Inflammatory macrophage treated with lipopolysaccharide for 4 hours (primary cell): ENCODE data around the gene NPC1.
"Not testable (repeated sequence)": the region's sequence is repeated elsewhere in the genome, so short reads cannot be mapped to it uniquely, and the experiment has no call there.

Source experiments
- DNase-seq: peaks from one replicate; pipeline ENCODE4 v3.0.0-alpha.2; 2020

The NPC1 gene

DNA sequence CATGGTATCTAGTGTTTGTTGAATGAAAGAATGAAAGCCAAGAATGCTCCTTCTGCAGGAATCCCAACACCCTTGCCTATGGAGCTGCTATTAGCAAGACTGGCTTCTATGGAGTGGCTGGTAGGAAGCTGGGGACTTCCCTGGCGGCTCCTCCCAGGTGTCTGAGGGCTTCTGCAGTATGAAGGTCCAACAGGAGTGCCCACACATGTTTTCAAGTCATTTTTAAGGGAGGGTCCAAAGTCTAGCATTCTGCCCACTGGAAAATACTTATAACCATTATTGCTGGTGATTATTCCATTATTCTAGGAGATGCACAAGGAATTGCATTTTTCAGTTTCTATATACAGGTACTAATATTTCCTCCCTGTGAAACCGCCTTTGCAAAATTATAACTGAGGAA lies 21.9 kb upstream of the NPC1 start:
- DNase-seq: no peak

DNA sequence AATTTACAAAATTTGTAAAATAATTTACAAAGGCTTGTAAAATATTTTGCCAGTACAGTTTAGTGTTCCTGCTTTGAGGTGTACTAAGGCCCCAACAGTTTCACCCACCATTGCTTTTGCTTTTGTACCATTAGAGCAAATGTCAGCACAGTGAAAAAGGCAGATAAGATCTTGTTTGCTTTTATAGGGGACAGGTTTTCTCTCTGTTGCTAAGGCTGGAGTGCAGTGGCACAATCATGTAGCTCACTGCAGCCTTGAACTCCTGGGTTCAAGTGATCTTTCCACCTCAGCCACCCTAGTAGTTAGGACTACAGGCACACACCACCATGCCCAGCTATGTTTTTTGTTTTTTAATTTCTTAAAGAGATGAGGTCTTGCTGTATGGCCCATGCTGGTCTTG lies 19.6 kb upstream of the NPC1 start:
- DNase-seq: no peak

DNA sequence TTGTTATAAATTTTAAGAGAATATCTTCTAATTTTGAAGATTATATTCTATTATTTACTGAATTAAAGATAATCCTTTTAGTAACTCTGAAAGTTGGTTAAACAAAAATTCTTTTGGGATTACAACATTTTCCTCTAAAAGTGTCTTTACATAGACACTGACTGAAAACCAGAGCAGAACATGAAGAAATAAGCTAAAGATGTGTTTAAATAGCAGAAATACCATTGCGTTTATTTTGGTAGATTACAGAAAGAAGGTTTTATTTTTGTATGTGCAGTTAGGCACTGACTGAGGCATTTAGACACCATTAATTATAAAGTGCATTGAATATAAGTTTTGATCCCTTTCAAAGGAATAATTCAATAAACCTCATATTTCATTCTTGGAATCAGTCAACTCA lies 13.5 kb upstream of the NPC1 start:
- no peak for DNase-seq

DNA sequence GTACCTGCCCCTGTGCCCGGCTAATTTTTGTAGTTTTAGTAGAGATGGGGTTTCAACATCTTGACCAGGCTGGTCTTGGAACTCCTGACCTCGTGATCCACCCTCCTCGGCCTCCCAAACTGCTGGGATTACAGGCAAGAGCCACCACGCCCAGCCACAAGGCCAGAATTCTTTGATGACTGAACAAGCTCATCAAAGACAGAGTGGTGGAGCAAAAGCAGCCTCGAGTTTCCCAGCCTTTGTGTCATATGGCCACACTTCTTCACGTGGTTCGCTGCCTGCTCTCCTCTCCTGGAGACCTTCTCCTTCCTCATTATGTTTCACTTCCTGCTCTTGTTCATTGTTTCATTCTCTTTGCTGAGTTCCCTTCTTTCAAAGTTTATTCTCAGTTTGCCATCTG lies 9.9 kb upstream of the NPC1 start:
- peak; percentile 97 for DNase-seq

DNA sequence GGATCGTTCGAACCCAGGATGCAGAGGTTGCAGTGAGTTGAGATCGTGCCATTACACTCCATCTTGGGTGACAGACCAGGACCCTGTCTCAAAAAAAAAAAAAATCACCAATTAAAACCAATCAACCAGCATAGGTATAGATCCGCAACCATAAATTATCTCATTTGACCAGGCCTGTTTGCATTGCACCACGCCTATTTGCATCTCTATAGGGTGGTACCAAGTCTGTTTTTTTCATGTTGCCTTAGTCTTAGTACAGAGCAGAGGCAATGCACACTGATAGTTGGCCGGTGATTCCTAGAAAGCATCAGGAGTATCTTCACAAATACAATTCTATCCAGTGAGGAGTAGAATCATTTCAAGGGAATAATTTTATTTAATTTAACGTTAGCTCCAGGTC lies 9.3 kb upstream of the NPC1 start:
- DNase-seq: no peak

DNA sequence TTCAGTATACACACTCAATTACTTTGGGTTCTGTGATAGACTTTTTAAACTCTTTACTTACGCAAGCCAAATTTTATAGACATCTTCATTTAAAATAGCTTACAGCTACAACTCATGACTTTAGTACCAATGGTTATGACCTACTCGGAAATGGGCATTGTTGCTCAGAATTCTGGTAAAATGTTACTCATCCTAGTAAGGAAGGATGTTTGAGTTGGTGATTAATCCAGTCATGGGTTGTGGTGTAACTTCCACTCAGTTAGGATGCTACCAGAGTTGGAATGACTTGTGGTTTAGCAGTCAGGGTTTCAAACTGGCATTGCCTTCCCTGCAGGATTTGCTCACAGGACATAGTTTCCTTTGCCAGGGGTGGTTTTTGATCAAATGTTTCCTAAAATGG lies 7.4 kb upstream of the NPC1 start:
- DNase-seq: peak; percentile 98

DNA sequence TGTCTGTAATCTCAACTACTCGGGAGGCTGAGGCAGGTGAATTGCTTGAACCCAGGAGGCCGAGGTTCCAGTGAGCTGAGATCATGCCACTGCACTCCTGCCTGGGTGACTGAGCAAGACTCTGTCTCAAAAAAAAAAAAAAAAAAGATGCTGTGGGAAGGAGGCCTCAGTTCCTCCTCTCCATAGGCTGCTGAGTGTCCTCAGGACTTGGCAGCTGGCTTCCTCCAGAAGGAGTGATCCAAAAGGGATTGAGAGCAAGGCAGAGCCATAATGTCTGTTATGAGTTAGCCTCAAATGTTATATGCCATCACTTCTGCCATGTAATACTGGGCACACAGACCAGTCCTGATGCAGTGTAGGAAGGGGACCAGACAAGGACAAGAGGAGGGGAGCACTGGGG lies 6.6 kb upstream of the NPC1 start:
- DNase-seq: peak; percentile 45

DNA sequence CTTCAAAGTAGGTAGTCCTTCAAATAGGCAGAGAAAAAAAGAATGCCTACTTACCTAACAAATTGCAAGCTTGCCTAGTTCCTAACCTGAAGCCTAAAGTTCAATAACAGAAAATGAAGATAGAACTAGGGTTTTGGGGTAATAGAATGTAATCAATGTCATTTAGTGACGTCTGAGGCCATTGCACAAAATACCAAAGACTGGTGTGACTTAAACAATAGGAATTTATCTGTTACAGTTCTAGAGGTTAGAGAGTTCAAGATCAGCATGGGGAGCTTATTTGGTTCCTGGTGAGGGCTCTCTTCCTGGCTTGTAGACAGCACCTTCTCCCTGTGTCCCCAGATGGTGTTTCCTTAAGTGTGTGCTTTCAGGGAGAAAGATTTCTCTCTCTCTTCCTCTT lies 4.7 kb upstream of the NPC1 start:
- no peak for DNase-seq

DNA sequence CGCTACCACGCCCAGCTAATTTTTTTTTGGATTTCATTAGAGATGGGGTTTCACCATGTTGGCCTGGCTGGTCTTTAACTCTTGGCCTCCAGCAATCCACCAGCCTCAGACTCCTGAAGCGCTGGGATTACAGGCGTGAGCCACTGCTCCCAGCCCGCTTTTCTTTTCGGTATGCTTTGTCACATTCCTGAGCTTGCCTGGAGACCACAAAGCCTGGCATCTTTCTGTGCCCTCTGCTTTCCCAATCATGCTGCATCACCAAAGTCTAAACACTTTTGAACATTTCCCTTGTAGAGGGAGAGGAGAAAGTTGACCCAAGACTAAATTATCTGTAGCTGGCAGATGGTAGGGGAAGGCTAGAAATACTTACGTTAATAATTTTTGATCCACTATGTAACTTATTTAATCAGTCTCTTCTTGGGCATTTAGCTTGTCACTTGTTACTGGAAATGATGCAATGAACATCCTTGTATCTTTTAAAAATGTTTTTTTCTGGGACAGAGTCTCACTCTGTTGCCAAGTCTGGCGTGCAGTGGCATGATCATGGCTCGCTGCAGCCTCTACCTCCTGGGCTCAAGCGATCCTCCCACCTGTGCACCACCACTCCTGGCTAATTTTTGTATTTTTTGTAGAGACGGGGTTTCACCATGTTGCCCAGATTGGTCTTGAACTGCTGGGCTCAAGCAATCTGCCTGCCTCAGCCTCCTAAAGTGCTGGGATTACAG lies 2.7 kb upstream of the NPC1 start:
- DNase-seq: no peak

DNA sequence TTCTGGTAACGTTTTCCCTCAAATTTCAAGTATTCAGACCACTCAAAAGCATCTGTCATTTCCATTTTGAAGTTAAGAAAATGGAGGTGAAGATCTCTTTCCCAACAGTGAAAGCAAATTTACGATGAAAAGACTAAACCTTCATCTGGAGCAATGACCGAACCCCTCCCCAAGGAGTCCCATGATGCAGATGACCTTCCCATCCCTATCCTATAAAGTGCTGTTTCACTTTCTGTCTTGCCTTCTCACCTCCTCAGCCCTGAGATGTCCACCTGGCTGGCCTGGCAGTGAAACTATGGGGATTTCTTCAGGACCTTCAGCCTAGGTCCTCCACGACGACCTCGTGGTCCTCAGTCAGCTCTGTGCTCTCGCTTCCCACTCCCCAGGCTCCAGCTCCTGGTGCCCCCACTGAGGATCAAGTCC lies 925 bp upstream of the NPC1 start:
- peak; percentile 50 for DNase-seq

DNA sequence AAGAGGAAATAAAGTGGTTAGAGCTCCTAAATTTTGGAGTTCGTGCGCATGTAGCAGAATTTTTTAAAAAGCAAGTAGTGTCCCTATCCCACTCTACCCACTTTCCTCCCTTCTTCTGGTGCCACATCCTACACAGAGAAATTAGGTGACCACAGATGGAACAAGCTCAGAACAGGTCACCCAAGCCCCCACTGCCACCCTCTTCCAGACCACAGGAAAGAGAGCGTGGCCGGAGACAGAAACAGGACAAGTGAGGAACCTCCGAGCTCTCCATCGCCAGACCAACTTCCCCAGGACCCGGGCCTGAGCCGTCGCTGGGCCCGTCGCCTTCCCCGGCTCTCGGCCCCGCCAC lies 433 bp downstream of the NPC1 start:
- no peak for DNase-seq

DNA sequence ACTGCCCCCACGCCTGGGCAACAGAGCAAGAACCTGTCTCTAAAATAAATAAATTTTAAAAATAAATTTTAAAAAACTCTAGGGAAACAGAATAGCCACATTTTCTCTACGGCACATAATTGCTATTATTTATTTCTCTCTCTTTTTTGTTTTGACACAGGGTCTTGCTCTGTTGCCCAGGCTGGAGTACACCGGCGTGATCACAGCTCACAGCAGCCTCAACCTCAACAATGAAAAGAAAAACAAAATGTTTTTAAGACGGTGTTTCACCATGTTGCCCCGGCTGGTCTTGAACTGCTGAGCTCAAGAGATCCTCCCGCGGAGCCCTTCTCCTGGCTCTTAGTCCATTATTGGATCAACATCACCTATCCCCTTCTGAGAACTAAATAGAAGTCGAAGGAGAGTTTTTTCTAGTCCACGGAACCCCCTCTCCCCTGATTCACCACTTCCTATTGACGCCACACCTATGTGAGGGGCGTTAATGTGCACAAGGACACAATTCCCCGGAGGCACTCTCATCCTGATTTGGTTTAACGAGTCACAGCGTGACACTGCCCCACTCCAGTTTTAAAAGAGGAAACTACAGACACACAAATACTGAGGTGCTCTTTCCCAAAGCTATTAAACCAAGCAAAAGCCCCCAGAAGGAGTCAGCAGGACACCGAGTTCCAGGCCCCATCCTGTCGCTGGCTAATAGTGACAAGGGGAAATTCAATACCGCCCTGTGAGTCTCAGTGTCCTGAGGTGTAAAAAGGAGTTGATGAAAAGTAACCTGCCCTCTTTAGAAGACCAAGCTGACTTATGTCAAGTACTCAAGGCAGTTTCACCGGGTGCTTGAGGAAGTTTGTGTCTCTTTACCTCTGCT lies 1.1 kb downstream of the NPC1 start:
- peak; percentile 79 for DNase-seq

DNA sequence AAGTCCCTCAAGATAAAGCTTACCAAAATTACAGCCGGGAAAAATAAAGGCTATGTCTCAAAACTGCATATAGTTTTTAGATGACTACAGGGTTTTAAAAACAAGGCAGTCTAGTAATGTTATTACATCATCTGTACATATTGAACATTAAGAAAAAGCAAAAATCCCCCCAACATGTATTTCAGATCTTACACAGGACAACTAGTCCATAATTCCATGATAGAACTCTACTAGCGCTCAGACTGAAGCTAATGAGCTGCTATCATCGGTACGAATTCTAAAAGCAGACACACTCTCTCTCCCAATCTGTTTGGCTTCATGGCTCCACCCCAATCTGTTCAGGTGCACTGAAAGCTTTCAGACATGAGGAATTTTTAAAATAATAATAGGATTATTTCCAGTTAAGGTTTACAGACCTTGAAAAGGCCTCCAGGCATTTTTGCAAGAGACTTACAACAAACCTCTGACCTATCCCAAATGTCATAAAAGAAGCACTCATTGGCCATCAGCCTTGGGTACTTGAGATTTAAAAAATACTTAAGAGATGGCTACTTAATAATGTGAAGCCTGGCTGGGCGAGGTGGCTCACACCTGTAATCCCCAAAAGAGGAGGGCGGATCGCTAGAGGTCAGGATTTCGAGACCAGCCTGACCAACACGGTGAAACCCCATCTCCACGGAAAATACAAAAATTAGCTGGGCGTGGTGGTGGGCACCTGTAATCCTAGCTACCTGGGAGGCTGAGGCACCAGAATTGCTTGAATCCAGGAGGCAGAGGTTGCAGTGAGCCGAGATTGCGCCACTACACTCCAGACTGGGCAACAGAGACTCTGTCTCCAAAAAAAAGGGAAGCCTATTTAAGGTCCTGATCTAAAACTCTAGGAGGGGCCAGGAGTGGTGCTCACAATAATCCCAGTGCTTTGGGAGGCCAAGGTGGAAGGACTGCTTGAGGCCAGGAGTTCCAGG lies 2.0 kb downstream of the NPC1 start:
- DNase-seq: peak; percentile 65

DNA sequence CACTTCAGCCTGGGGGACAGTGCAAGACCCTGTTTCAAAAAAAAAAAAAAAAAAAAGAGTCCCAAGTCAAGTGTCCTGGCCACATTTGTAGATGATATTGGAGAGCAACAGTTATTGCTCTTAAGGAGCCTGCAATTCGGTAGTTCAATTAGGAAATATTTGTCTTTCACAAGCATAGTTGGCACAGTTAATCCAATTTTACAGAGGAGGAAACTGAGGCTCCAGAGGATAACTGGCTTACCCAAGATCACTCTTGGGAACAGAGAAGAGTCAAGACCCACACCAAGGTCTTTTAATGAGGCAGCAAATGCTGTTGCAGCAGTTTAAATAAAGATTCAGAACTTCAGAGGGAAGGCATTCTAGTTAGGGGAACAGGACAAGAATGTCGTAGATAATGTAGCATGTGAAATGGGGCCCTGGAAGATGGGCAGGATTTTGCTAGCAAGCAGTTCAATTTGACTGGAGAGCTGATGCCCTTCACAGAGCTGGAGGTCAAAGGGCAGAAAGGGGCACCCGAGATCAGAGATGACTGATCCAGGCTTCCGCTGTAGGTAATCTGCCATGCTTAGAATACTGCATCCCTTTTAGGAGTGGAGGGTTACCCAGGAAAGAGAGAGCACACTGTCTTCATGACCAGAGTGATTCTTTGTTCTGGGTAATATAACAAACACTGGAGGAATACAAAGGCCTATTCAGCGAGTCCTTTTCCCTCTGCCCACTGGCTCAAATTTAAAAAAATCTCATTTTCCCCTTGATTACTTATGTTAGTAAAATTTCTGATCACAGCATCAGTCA lies 3.0 kb downstream of the NPC1 start:
- DNase-seq: no peak

DNA sequence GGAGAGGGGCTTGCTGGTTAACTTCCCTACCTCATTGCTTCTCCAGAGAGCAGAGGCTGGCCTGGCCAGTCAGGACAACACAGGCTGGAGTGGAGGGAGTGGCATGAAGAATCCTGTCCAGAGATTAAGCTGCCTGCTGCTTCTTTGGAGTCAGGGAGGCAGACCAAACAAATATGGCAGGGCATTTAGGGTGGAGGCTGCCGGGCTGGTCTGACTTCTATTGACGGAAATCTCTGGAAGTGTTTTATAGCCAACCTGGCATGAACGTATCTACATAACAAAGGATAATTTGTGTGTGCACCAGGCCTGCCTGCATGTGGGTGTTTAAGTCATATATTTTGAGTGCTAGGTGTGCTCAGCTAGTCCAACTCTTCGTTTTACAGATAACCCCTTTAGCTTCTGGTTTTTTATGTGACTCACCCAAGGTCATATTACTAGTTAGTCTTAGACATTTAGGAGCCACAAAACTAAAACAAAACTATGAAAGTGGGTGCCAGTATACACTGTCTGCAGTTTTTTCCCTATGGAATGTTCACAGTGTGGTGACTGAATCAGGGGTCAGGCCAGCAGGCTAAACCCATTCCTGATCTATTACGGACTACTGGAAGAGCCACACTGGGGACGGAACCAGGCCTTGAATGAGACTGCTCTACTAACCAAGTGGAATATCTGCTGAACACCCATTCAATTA lies 5.5 kb downstream of the NPC1 start:
- no peak for DNase-seq

DNA sequence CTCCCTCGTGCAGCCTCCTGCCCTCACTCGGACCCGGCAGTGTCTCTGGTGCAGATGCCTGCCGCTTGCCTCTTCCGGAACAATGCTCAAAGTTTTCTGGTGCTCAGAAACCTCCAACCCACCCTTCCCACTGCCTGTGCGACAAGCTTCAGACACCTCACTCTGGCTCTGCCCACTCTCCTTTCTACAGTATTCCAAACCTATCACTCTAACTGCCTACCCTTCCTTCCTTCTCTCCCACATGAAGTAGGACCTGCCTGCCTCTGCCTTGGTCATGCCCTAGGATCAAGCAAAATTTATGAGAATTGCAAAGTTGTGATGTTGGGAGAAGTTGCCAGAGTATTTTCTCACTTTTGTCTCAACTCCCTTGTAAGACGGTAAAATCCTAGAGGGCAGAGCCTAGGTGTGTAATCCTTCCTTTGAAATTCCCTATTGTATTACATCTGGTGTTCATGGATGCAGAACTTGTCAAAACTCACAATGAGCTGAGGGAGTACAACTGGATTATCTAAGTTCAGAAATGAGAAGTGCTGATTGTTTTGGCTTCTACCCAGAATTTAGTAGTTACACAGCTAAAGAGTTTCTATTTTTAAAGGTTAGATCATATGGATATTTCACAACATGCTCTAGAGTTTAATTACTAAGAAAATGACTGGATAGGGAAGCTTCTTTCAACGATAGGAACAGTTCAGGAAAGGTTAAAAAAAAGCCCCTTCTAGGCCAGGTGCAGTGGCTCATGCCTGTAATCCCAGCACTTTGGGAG lies 7.2 kb downstream of the NPC1 start:
- peak; percentile 92 for DNase-seq

DNA sequence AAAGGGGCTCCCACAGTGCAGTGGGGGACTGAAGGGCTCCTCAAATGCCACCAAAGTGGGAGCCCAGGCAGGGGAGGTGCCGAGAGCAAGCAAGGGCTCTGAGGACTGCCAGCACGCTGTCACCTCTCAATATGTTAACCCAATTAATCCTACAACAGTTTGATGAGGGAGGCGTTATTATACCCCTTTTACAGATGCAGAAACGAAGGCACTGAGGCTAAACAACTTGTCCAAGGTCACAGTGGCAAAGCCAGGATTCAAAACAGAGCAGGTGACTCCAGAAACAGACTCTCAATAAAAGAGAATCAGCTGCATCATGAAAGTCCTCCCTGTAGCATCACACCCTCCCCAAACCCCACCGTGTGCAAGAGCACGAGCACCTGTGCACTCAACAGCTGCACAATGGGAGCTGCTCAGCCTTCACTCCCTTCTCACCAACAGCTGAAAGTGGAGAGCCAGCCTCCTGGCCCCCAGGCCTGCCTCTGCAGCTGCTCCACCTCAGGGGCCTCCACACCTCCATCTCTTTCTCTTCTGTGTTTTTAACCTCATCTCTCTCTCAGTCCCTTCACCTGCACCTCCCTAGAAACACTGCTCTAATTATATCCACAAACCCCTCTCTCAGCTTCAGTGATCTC lies 8.1 kb downstream of the NPC1 start:
- DNase-seq: no peak

DNA sequence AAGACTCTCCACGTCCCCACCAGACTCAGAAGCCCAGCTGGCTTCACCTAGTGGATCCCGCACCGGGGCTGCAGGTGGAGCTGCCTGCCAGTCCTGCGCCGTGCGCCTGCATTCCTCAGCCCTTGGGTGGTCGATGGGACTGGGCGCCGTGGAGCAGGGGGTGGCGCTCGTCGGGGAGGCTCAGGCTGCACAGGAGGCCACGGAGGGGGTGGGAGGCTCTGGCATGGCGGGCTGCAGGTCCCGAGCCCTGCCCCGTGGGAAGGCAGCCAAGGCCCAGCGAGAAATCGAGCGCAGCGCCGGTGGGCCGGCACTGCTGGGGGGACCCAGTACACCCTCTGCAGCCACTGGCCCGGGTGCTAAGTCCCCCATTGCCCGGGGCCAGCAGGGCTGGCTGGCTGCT lies 8.8 kb downstream of the NPC1 start:
- DNase-seq: not testable (repeated sequence)

DNA sequence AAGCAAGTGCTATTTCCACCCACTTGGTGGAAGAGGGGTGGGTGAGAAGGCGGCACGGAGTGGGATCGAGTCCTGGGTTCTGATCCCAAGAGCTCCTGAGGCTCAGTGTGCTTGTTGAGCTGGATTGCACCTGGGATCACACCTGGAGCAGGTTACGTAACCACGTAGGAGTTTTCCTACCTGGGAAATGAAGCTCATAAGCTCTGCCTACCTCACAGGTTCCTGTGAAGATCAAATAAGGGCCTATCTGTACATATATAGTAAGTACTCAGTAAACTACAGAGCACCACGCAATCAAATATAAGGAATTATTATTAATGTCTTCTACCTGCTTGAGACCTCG lies 11.0 kb downstream of the NPC1 start:
- no peak for DNase-seq

DNA sequence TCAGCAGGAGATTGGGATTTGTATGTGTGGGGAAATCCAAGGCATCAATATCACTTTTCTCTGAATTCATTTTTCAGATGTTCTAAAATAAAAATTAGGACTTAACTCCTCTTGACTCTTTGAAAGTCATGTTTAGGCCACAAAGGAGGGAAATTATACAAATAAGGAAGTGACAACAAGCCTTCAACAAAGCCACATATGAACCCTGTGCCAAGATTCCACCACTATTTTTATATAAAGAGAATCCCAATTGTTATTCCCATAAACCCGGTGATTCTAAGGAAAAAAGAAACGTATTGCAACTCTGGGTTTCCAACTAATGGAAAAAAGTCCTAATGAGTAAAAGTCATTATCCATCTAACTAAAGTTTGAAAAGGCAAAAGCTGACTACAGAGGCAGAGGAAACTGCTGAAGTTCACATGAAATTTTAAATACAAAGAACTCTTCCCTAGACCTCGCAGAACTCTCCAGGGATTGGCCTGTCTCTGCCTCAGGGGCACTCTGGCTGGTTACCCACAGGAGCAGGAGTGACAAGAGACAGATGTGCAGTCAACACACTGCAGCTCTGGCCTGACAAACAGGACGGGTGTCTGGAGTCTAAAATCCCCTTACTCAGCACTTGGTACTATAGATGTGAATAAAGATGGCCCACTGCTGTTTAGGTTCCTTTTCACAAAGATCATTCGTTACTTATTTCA lies 11.5 kb downstream of the NPC1 start:
- DNase-seq: no peak
